ENCODE measurements around the gene KLHL29. TPM values are rescaled to one million over a fixed set of nuclear protein-coding genes. Genes with fewer than 3 reads are reported as not detected.

KLHL29 gene
- total RNA-seq, 4 donors from 2014 or later = 7.6 to 15.3 (median 8.4) TPM

DNA sequence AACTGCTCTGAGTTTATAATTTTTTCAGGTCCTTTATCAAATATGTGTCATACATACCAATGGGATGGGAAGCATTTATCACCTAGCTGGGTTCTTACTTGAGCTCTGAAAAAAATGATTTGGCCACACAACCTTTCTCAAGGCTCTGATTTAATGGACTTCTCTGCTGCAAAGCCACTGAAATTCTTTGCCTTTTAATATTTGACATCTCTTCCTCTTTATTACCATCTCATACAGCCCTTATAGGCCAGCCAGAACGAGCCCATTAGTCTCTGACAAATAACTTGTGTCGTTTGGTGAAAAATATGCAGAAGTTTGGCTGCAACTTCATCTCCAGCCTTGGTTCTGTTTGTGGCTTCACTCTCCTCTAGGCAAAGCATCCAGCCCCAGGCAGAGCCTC is 292.9 kb downstream of the KLHL29 start:
- TF ChIP-seq, protein P1, sequence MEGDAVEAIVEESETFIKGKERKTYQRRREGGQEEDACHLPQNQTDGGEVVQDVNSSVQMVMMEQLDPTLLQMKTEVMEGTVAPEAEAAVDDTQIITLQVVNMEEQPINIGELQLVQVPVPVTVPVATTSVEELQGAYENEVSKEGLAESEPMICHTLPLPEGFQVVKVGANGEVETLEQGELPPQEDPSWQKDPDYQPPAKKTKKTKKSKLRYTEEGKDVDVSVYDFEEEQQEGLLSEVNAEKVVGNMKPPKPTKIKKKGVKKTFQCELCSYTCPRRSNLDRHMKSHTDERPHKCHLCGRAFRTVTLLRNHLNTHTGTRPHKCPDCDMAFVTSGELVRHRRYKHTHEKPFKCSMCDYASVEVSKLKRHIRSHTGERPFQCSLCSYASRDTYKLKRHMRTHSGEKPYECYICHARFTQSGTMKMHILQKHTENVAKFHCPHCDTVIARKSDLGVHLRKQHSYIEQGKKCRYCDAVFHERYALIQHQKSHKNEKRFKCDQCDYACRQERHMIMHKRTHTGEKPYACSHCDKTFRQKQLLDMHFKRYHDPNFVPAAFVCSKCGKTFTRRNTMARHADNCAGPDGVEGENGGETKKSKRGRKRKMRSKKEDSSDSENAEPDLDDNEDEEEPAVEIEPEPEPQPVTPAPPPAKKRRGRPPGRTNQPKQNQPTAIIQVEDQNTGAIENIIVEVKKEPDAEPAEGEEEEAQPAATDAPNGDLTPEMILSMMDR (IDR thresholded peaks at IDR 0.05; ENCODE audit: low read depth) = no peak

DNA sequence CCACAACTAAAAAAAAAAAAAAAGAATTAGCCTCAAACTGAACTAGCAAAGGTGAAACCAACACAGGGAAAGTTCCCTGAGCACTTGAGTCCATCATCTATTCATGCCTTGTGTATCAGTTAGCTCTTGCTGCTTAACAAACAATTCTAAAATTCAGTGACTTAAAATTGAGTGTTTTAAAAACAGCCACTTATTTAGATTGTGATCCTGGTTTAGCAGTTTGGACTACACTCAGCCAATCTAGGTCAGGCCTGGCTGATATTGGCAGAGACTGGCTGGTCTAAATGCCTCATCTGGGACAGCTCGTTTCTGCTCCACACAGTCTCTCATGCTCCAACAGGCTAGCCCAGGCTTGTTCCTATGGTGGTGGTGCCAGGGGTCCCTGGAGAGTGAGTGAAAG is 294.1 kb downstream of the KLHL29 start:
- TF ChIP-seq, protein P1 (IDR thresholded peaks at IDR 0.05; ENCODE audit: low read depth) = no peak

DNA sequence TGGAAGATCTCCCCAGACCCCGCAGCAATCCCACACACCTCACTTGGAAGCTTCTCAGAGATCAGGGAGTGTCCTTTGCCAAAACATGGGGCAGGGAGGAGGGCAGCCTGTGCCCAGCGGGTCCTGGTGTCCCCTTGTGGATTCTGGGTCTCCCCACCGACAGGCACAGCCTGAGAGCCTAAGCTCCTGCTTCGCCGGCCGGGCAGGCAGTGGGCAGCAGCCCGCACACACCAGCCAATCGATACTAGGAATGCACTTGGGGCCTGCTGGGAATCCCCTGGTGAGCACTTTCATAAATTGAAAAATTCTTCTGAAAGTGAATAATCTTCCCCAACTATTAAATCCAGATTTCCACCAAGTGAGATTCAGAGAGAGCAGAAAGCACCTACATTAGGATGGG is 296.0 kb downstream of the KLHL29 start:
- TF ChIP-seq, protein P1 (IDR thresholded peaks at IDR 0.05; ENCODE audit: low read depth) = no peak

DNA sequence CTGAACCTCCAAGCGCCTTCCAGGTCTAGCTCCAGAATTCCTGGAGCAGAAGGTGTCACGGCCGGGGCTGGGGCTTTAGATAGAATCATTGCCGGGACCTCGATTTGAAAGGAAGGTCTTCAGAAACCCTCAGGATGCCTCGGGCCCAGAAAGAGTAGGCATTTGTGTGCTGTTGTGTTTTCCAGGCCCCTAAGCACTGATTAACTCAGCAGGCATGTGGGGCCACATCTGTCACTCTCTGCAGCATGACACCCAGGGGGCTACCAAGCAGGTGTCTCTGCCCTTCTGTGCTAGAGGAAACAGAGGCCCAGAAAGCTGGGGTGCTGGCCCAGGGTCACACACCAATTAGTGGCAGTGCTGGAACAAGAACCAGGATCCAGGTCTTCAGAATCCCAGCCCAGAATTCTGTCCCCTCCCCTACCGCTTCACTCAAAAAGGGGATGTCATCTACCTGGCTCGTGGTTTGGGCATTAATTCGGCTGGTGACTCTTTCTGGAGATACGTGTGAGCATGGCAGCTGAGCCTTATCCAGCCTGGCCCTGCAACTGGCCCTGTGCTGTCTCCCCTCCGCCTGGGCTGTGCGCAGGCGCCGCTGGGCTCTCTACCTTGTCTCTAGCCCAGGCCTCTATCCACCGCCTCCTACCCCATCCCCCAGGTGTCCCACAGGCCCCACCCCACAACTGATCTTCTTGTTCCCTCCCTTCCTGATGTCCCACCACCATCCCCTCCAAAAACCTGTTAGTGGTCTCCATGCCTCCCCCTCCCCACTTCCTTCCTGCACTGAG is 296.6 kb downstream of the KLHL29 start:
- TF ChIP-seq, protein P1 (IDR thresholded peaks at IDR 0.05; ENCODE audit: low read depth) = no peak

DNA sequence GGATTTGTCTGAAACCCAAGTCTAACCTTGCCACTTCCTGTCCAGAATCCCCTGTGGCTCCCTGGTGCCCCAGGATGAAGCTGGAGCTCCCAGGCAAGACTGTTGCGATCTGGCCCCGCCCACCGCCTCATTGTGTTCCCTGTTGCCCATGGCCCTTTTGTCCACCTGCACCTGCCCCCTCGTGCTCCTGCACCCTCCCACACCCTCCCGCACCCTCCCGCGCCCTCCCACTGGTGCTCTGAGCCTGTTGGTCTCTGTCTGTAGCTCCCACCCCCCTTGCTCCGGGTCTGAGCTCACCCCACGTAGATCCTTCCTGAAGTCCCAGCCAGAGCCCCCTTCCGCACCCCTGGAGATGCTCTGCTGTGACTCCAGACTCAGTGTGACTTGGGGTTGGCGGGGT is 297.5 kb downstream of the KLHL29 start:
- TF ChIP-seq, protein P1 (IDR thresholded peaks at IDR 0.05; ENCODE audit: low read depth) = no peak

DNA sequence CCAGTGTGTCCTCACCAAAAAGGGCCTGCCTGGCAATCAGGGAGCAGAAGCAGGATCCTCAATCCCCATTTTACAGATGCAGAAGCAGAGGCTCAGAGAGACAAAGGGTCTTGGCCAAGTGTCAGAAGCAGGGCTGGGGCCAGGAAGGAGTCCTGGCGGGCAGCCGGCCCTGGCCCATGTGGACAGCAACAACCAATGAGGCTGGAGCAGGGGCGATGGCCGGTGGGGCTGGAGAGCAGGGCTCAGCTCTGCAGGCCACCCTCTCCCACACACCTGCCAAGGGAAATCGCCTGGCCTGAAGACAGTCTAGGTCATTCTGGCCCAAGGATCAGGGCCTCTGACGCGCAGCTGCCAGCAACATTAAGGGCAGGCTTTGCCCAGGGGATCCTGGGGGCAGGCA is 298.0 kb downstream of the KLHL29 start:
- TF ChIP-seq, protein P1 (IDR thresholded peaks at IDR 0.05; ENCODE audit: low read depth) = no peak

DNA sequence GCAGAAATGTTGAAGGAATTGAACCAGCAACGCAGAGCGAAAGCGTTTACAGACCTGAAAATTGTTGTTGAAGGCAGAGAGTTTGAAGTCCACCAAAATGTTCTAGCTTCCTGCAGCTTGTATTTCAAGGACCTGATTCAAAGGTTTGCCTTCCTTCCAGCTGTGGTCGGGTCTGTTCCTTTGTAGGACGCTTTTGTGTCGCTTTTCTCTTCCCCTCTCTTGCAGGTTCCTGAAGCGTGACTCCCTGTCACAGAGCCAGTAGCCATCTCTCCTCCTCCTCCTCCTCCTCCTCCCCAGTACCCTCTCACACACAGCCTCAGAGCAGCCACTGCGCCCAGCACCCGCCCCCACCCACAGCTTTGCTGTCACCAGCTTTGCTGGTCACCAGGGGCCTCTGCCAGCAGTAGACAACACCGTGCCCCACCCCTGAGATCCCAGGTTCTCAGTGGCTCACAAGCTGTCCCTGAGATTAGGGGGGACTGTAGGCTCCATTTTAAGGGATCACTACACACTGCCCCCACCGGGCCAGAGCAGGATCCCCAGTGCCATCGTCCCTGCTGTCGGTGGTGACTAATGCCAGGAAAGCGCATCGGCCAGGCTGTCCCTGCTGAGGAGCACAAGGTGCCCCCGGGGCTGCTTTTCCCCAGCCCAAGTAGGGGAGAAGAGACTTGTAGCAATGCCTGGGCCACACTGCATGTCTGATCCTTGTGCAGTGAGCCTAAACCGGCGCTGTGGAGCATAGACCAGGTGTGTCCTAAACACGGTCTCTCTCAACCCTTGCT is 299.6 kb downstream of the KLHL29 start:
- TF ChIP-seq, protein P1 (IDR thresholded peaks at IDR 0.05; ENCODE audit: low read depth) = no peak
